Measurements from ENCODE around the gene ASPG.

The ASPG gene

DNA sequence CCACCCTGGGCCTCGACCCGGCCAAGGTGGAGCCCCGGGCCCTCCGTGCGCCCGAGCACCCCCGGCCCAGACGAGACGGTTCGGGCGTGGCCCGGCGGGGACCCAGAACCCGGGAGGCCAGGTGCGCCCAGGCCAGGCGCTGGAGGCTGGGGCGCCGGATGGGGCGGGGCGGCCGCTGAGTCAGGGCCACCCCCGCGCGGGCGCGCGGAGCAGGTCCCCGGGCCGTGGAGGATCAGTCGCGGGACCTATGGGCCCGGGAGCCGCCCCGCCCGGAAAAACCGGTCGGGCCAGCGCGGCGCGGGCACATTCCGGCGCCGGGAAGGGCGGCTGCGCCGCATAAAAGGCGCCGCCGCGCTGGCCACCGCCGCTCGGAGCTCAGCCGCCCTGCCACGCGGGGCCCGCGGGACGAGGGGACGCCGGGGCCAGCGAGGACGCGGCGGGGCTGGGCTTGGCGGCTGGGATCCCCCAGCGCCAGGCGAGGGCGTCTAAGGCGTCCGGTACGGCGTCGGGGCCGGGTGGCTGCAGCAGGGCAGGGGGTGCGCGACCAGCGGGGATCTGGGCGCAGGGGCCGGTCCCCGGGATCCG, 31.3 kb downstream of the ASPG start:
- no peak for DNase-seq (ENCODE audit: low read depth)

GRCh38 chr14:104117341-104118005, 32.0 kb downstream of the ASPG start:
- DNase-seq (ENCODE audit: low read depth) = no peak

GRCh38 chr14:104118006-104118844, 32.7 kb downstream of the ASPG start:
- DNase-seq (ENCODE audit: low read depth) = no peak

- no peak for DNase-seq (ENCODE audit: low read depth)
These were observed 33.6 kb downstream of the ASPG start for GRCh38 chr14:104119119-104119487.

DNA sequence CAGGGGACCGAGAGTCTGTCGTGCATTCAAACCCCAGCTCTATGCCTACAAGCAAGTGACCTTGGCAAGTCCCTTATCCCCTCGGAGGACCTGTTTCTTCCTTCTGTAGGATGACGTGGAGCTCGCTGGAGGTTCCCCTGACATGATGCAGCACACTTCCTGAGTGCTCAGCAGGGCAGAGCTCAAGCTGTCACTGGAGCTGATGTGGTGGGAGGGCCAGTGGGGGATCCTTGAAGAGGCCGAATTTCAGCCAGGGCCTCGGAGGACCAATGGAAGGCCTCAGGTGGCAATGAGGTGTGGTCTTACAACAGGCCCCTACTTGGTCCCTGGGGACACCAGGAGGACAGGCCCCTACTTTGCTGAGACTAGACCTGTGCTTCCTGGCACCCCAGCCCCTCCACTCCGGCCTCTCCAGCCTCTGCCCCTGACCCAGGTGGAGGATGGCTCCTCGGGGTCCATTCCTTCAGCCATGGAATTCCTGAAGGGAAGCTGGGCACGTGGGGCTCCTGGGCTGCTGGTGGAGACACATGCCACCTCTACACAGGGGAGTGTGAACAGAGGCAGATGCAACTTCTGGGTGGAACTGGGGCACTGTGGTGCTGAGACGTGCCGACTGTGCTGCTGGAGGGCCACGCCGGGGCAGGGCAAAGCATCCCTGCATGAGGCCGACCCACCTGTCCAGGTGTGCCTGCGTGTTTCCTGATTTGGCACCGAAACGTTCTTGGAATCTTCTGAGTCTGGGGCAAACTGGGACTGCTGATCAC, 34.2 kb downstream of the ASPG start:
- DNase-seq (ENCODE audit: low read depth) = no peak

- no peak for DNase-seq (ENCODE audit: low read depth)
These were observed 34.8 kb downstream of the ASPG start for GRCh38 chr14:104120281-104120741.

- no peak for DNase-seq (ENCODE audit: low read depth)
These were observed 35.6 kb downstream of the ASPG start for GRCh38 chr14:104121142-104121541.

GRCh38 chr14:104123879-104124278, 38.4 kb downstream of the ASPG start:
- no peak for DNase-seq (ENCODE audit: low read depth)

- DNase-seq (ENCODE audit: low read depth) = no peak
These were observed 39.5 kb downstream of the ASPG start for GRCh38 chr14:104125011-104125410.

DNA sequence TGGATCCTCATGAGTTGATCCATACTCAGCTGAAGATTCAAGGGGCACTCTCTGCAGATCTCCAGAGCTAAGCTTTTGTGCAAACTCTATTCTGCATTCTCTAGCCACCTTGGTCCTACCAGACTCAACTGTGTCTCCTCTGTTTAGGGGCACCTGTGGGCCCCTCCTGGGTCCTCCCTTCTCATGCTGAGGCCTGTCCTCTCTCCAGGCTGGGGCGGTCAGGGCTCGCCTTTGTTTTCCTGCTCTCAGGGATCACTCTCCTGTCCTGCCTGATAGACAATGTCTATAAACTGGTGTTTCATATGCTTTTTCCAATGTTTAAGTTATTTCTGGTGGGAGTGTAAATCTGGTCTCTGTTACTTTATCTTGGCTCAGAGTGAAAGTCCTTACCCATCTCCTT, 41.3 kb downstream of the ASPG start:
- no peak for DNase-seq (ENCODE audit: low read depth)

- no peak for DNase-seq (ENCODE audit: low read depth)
These were observed 43.5 kb downstream of the ASPG start for GRCh38 chr14:104128981-104129380.

DNA sequence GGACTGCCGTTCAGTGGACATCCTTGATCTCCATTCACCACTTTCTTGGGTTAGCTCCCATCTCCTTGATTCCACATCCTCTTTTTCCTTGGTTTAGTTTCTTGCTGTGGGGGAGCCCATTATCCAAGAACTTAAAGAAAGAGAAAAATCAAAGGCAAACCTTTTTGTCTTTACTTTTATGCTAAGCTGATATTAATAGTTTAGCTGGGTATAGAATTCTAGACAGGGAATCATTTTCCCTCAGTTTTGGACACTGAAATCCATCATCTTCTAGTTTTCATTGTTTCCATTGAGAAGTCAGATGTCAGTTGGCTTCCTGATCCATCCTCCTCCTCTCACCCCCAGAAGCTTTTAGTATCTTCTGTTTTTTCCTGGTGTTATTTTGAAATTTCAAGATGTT, 44.1 kb downstream of the ASPG start:
- DNase-seq (ENCODE audit: low read depth) = no peak

- no peak for DNase-seq (ENCODE audit: low read depth)
These were observed 45.6 kb downstream of the ASPG start for GRCh38 chr14:104130974-104131651.

- no peak for DNase-seq (ENCODE audit: low read depth)
These were observed 46.6 kb downstream of the ASPG start for GRCh38 chr14:104131968-104132732.

GRCh38 chr14:104132981-104133380, 47.5 kb downstream of the ASPG start:
- no peak for DNase-seq (ENCODE audit: low read depth)

GRCh38 chr14:104133496-104133895, 48.0 kb downstream of the ASPG start:
- no peak for DNase-seq (ENCODE audit: low read depth)

DNA sequence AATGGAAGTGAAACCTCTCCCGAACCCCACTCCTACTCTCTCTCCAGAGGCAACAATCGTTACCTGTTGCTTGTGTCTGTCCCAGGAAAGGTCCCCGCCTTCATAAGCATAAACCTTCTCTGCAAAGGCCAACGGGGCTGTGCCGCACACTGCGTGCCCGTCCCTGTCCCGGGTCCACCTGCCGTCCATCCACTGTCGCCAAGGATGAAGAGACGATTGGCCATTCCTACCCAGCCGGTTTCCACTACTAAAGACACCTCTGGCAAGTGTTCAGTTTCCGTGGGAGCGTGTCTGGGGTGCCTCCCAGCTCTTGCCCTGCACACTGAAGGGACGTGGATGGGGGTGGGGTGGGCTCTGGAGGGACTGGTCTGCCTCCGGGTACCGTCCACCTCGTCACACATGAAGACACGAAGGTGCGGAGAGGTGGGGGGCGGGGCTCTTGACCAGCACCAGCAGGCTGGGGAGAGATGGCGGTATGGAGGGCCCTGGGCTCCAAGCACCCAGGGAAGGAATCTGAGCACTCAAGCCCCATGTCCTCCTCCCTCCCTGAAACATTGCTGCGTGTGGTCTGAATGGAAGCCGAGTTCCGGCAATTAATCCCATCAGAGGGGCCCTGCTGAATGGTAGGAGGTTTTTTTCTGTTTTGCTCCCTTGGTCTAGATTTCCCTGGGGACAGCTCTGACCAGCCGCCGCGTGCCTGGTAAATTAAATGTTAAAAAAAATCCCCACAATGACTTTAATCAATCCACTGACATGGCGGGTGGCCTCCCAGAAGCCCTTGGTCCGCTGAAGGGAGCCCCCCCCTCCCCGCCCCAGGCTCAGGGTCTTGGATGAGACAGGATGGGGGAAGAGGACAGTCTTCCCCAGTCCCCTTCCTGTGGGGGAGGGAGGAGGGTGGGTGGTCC, 48.8 kb downstream of the ASPG start:
- DNase-seq (ENCODE audit: low read depth) = no peak

DNA sequence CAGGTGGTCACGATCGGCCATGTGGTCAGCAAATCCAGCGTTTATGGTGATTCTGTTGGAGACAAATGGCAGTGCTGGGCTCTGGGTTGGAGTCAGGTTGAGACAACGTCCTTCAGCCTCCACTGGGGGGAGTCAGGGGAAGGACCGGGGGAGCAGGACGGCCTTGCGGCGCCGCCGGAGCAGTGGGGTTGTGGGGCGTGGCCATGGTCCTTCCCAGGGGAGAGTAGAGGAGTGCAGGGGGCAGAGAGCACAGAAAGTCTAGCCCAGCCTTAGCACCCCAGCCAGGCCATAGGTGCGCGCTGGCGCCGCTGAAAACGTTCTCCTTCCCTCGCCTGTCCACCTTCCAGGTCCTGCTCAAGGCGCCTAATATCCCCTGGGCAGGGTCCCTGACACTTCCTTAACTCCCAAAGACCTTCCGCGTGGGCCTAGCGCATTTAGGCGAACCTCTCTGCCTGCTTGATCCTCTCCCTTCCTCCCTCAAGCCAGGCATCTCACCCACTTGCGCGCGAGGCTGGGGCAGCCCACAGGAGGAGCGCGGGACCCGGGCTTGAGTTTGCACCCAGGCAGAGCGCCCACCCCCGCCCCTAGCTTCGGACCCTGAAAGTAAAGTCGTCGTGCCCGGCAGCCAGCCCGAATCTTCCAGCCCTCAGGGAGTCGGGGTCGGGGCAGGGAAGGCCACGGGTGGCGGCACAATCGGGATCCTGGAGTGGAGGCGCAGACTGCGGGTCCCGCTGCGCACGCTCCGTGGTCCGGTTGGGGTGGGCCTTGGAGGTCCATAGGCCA, 49.8 kb downstream of the ASPG start:
- DNase-seq (ENCODE audit: low read depth) = no peak

DNA sequence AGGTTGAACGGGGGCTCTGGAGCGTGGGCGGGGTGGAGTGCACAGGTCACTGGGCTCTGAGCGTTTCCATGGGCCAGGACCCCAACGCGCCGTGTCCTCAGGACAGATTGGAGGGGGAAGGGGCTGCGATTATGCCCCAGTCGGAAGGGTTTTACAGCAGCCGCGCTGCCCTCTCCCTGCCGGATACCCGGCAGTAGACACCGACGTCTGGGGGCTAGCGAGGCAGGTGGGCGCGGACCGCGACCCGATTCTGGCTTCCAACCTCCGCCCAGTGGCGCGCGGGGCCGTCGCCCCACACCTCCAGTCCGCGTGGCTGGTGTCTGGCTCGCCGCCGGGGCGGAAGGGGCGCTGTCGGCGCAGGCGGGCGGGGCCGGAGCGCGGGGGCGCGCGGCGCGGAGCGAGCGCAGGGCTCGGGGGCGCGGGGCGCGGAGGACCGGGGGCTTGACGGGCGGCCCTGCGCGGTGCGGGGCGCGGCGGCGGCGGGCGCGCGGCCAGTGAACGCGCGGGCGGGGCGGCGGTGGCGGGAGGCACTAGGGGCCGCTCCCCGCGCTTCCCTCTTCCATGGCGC, 50.5 kb downstream of the ASPG start:
- DNase-seq (ENCODE audit: low read depth) = no peak
